Prostate gland (tissue), 2 donors: Measurements from ENCODE around the gene SARM1.

Experiments
- CTCF ChIP-seq, 4 experiments: fragments of 200-600 bp in 2 of 4; fragments of 450-650 bp in 2 of 4; sonication (generic) in 2 of 4; IDR thresholded peaks; 1 replicate in 3 of 4; 2 replicates in 1 of 4; pipeline ENCODE4 v1.5.1; 2016 to 2019; ENCODE audit warnings: antibody characterized with exemption in 4 of 4, mild to moderate bottlenecking in 2 of 4, moderate library complexity in 2 of 4
- POLR2A ChIP-seq: fragments of 450-650 bp; IDR thresholded peaks from one replicate; pipeline ENCODE4 v1.6.1; 2016; ENCODE audit warnings: antibody characterized with exemption, mild to moderate bottlenecking

GRCh38 chr17:28342313-28342712 is 29.2 kb upstream of the SARM1 start:
- TF ChIP-seq POLR2A (no peak), CTCF (IDR thresholded peaks at IDR 0.05) (no peak)
